GM20431 (cell line): Measurements from ENCODE around the gene EIF5AL1.
"Not testable (repeated sequence)": the region's sequence is repeated elsewhere in the genome, so short reads cannot be mapped to it uniquely, and the experiment has no call there.

Experiments used
- in situ Hi-C: fragments of 300-500 bp; cut with MseI, MboI; formaldehyde crosslinking; loops from one replicate; pipeline ENCODE4 v1.15.0; 2020; ENCODE audit warnings: low sequenced_read_pairs; ENCODE audit not compliant: unreplicated experiment

The EIF5AL1 gene

DNA sequence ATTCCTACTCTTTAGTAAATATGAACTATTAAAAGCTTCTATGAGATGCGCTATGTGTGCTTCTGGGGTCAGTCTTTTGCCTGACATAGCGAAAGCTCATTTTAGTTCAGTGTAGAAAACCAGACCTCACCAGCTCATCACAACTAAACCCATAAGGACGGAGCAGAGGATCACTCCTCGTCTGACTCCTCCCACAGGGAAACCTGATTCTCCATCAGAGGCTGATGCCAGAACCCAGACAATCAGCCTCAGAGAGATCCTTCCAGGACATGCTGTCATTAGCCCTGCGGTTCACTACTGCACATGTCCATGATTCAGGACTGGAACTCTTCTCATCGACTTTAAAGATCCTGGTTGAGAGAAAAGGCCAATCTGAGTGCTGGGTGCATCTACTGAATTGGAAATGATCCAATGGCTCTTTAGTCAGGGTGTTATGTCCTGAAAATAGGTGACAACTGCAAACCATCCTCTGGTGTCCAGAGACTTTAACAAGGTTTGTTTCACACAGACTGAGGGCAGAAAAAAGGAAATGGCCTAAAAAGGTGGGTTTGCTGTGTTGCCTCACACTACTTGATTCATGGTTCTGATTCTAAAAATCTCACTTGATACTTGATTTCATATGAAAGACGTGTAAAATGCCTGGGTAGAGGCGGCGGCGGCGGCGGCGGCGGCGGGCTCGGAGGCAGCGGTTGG lies at the start of gene EIF5AL1:
Gene EIF5AL1 (plus strand): TSS at position 643 of the 693 bp plus-strand sequence. CDS start 117 bp downstream, outside the sequence.
- in situ Hi-C loops: not testable (repeated sequence)

DNA sequence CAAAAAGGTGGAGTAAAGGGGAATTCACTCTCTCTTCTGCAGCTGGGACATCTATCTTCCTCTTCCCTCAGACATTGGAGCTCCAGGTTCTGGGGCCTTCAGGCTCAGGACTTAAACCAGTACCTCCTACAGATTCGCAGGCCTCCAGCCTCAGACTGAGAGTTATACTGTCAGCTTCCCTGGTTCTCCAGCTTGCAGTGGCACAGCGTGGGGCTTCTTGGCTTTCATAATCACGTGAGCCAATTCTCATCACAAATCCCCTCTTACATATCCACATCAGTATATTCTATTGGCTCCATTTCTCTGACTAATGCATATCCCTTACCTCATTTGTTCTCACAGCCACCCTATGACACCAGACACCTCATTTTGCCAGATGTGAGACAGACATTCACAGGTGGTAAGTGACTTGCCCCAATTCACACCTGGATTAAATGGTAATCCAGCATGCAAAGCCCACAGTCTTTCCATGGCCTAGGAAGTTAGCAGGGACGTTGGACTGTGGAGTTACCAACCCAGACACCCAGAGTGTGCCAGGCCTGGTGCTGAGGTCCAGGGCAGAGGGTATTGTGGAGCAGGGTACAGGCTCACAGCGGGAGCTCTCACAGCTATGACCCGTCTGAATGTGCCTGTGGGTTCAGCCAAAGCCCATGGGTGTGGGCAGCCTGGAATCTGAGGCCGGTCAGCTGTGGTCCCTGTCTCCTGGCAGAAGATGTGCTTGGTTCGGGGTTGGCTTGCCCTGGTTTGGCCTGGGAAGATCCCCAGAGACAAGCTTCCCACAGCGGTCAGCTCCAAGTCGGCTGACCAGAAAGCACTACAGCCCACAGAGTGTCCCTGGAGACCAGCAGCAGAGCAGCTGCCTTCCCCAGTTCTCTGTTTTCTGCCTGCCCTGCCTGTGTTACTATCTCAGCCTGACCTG lies 48.5 kb upstream of the EIF5AL1 start:
- in situ Hi-C loops: loop anchor here (10.0 kb wide), 1 partner anchor 89 kb away; no protein-coding TSS in a partner anchor

DNA sequence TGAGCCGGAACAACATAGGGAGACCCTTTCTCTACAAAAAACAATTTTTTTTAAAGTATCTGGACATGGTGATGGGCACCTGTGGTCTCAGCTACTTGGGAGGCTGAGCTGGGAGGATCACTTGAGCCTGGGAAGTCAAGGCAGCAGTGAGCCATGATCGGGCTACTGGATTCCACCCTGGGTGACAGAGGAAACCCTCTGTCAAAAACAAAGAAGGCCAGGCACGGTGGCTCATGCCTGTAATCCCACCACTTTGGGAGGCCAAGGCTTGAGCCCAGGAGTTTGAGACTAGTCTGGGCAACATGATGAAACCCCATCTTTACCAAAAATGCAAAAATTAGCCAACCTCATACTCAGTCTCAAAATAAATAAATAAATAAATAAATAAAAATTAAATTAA lies 47.0 kb upstream of the EIF5AL1 start:
- in situ Hi-C loops: loop anchor here (10.0 kb wide), 1 partner anchor 91 kb away; no protein-coding TSS in a partner anchor

DNA sequence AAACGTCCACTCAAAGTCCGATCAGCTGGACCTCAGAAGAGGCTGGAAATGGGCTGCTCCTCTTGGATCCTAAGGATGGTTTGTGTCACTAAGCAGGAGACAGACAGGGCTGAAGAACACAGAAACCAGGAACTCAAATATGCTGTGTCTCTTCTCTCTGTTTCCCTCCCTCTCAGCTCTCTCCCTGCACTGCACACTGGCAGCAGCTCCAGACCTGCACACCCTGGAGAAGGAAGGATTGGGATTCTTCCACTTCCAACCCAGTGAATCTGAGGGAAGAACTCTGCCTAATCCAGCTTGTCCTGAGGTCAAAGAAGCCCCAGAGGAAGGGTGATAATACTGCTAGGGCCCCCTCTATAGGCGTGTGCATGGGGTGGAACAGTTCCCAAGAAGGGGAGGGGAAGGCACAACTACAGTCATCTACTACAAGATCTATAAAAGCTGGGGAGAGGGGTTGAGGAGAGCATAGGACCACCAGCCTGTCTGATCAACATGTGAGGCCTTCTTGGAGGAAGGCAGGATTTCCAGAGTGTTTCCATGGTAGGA lies 44.2 kb upstream of the EIF5AL1 start:
- in situ Hi-C loops: loop anchor here (10.0 kb wide), 1 partner anchor 93 kb away; no protein-coding TSS in a partner anchor

DNA sequence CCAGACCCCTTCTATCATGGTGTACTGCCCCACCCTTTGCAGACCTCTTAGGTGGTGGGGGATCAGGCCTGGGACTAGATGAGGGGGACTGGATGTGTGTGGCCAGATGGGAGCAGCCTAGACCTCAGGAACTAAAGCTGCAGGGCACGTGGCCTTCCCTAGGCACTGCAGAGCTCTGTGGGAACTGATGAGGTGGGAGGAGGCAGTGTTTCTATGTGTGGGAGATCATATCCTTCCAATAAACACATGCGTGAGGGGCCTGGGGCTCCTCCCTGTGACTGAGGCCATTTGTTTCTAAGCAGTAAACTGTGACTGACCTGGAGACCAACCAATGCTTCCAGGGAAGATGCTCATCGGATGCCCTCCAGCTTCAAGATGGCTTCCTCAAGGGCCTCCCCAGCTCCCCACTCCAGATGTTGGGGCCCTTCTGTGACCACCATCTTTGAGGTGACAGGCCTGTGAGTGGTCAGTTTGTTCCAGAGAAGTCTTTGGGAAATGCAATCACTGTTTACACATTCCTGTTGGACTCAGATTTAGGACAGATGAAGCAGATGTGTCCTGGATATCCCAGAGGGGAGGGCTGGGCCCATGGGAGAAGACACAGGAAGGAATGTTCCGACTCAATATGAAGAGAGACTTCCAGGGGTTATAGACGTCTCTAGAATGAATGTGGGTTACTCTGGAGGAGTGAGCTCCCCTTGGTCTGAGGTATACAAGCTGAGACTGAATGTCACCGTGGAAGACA lies 43.3 kb upstream of the EIF5AL1 start:
- in situ Hi-C loops: loop anchor here (10.0 kb wide), 1 partner anchor 94 kb away; no protein-coding TSS in a partner anchor

DNA sequence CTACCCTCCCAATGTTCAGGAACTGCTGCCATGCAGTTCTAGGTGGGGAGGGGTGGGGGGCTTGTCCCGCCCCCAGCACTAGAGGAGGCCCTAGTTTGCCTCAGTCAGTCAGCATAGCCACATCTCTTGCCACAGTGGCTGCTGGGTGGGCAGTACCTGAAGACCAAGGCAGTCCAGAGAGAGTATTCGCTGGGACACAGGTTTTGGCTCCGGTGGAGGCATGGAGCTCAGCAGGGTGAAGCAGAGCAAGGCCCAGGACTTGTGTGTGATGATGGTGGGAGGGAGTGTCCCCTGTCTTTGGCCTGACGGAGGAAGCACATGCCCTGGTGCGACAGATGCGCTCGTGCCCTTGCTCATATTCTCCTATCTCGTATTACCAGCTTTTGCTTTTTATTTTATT lies 42.2 kb upstream of the EIF5AL1 start:
- in situ Hi-C loops: no loop called here

DNA sequence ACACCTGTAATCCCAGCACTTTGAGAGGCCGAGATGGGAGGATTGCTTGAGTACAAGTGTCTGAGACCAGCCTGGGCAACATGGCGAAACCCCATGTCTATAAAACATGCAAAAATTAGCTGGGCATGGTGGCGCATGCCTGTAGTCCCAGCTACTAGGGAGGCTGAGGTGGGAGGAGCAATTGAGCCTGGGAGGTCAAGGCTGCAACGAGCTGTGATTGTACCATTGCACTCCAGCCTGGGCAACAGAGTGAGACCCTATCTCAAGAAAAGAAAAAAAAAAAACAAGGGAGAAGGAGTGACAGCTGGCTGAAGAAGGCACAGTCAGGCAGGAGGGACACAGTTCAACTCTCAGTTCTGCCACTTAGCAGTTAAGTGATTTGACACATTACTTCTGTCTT lies 40.6 kb upstream of the EIF5AL1 start:
- in situ Hi-C loops: no loop called here

DNA sequence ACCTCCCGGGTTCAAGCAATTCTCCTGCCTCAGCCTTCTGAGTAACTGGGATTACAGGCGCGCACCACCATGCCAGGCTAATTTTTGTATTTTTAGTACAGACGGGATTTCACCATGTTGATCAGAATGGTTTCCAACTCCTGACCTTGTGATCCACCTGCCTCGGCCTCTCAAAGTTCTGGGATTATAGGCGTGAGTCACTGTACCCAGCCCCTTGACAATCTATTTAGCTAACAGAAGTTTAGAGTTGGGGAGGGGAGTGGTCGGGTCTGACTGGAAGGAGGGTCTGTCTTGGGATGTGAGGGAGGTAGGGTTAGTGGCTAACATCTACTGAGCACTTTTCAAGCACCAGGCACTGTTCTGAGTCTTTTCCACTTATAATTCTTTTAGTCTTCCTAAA lies 39.9 kb upstream of the EIF5AL1 start:
- in situ Hi-C loops: no loop called here

DNA sequence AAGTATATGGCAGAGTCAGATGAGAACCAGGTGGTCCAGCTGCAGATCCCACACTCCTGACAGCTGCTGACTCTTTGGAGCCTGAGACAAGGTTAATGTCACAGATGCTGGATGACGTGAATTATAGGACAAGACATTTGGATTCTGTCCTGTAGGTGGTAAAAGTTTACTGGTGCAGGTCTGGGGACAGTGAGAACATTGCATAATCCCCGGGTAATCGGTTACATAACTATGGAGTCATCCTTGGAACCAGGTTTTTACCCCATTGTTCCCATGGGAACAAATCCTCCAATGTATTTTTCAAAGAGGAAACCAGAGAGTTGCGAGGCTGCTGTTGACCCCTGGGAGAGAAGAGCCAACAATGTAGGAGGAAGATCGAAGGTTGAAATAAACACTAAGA lies 39.4 kb upstream of the EIF5AL1 start:
- in situ Hi-C loops: no loop called here

DNA sequence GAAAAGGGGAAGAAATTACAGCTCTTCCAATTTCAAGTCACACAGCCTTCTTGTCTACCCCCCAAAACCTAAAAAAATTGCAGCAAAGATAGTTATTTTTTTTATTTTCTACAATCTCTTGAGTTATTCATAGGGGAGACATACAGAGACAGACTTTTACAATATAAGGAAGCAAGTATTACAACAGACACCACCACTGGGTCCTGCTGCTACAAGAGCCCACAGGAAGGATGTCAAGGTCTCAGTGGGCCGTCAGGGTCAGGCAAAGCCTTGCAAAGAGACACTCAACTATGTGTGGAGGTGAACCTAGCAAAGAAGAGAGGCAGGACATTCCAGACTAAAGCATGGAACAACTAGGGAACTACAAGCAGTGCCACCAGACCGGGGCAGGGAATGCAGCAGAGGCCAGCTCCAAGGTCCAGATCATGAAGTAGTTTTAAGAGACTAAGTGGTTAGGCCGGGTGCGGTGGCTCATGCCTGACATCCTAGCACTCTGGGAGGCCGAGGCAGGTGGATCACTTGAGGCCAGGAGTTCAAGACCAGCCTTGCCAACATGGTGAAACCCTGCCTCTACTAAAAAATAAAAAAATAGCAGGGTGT lies 38.7 kb upstream of the EIF5AL1 start:
- in situ Hi-C loops: no loop called here

DNA sequence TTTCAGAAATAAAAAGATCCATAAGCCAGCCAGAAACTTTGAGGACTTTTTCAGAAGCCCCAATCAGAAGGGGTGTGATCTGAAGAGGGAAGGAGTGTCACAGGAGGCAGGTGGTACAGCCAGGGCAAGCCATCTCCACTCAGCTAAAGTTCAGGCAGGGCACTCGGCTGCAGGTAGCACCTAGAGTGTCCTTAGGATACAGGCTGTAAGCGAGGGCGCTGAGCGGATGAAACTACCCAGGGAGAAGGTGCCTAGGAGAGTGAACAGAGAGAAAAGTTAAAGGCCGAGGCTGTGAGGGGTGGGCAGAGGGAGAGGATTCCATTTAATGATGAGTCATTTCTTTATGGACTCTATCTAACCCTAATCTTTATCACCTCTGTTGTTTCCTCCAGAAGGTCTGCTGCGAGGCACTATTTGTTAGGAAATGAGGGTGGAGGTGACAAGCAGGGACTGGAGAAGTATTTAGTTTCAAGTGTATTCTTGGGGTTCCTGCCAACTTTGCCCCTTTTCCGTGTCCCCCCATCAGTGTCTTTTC lies 37.1 kb upstream of the EIF5AL1 start:
- in situ Hi-C loops: no loop called here

DNA sequence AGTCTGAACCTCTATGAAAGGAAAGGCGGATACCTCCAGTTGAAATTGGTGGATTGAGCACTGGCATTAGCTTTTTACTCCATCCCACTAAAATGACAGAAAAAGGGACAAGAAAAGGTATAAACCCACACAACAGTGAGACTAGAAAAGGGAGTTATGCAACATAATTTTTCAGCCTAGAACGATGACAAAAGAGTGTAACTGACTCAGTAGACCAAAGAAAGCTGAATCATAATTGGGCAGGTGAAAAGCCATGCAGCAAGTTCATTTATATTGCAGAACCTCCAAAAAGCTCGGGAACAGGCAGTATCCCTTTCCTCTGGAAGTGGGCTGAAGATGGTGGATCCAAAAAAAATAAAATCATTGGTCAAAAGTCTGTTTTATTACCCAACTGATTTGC lies 36.5 kb upstream of the EIF5AL1 start:
- in situ Hi-C loops: no loop called here

DNA sequence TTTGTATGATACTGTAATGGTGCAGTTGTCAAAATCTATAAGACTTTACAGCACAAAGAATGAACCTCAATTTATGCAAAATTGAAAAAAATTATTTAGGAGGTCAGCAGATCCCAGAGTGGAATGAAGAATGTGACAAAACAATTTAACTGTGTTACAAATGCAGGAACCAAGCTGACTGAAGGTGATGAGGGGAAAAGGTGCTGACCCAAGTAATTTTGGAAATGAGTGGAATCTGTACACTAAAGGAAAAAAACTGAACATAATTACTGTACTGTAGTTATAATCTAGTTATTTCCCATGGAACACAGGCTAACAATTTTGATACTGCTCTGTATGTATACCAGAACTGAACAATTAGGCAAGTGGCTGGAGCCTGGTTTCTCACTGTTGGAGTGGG lies 35.7 kb upstream of the EIF5AL1 start:
- in situ Hi-C loops: no loop called here

DNA sequence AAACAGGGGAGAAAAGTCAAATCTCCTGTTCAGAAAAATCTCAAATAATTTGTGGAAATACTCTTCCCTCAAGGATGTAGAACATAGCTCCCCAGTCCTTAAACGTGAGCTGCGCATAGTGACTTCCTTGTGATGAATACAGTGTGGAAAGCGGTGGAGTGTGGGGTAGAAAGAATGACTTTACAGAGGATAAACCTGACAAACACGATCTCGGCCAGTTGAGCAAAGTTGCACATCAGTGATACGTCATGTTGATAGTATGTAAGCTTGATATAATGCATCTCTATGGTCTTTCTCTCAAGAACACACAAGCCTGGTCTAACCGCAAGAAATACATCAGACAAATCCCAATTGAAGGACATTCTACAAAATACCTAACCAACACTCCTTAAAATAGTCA lies 34.9 kb upstream of the EIF5AL1 start:
- in situ Hi-C loops: no loop called here

DNA sequence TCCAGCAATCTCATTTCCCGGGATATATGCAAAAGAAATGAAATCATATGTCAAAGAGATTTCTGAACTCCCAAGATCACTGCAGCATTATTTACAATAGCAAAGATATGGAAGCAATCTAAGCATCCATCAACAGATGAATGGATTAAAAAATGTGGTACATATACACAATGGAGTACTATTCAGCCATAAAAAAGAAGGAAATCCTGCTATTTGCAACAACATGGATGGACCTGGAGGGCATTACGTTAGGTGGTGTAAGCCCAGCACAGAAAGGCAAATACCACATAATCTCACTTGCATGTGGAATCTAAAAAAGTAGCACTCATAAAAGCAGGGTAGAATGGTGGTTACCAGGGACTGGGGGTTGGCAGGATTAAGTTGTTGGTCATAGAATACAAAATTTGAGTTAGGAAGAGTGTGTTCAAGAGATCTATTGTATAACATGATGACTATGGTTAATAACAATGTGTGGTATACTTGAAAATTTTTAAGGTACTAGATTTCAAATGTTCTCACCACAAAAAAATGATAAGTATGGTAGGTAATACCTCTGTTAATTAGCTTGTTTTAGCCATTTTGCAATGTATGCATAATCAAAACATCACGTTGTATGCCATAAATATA lies 32.9 kb upstream of the EIF5AL1 start:
- in situ Hi-C loops: no loop called here

DNA sequence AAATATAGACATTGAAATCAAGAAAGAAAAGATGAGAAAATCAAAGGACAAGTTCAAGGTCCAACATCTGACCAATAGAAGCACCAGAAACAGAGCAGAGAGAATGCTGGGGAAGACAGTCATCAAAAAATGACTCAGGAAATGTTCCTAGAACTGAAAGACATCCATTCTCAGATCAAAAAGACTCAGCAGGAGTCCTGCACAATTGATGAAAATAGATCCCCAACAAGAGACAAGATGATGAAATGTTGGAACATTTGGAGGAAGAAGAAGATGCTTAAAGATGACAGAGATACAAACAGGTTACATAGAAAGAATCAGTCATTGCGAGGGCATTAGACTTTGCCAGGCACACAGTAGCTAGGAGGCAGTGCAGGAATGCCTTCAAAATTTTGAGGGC lies 30.0 kb upstream of the EIF5AL1 start:
- in situ Hi-C loops: no loop called here

DNA sequence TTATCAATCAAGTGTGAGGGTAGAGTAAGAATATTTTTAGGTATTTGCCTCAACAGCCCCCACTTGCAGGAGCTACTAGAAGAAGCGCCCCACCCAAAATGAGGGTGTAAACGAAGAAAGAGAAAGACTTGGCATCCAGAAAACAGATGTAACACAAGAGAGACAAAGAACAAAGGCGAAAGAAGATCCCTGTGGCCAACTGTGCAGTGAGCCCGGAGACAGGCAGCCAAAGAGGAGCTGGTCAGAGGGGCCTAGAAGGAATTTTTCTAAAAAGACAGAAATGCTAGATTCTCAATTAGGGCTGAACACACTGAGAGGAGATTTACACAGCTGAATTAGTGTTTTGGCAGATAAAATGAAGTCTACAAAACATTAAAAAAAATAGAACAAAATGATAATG lies 29.6 kb upstream of the EIF5AL1 start:
- in situ Hi-C loops: no loop called here

DNA sequence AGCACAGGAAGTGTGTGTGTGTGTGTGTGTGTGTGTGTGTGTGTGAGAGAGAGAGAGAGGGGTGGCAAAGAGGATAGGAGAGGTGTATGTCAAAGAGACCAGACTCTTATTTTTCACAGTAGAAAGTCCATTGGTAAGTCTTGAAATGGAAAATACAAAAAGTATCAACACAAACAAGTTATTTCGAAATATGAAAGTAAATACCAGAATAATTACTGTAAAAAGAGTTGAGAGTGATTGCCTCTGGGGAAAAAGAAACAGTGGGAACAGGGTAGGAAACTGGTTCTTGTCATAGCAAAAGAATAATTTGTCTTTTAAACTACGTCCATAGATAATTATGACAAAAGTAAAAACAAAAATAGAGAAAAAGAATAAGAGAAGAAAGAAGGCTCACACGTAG lies 29.0 kb upstream of the EIF5AL1 start:
- in situ Hi-C loops: no loop called here

DNA sequence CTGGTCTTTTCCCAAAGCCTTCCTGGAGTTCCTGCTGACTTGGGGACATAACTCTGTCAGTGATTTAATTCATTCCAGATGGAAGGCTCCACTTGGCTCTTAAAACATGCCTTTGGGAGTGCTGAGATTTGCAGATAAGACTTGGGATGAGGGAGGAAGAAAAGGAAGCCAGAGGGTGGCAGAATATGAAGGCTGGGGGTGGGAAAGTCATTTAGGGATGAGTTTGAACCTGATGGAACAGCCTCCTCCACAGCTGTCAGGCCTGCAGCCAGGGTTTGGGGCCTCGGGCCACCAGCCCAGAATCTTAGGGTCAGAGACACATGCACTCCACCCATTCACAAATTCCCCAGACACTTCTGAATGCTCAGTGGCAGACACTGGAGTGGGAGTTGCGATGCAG lies 28.4 kb upstream of the EIF5AL1 start:
- in situ Hi-C loops: no loop called here
